ENCODE data around the gene CARS2.
"Not testable (repeated sequence)": the region's sequence is repeated elsewhere in the genome, so short reads cannot be mapped to it uniquely, and the experiment has no call there.

The CARS2 gene

GRCh38 chr13:110705826-110706569 lies at the start of gene CARS2:
TSS of gene CARS2 (minus strand) at chr13:110706116. CDS start at chr13:110706093, 23 bp downstream.
- DNase-seq: peak; percentile 90

GRCh38 chr13:110748271-110748670 lies 42.4 kb upstream of the CARS2 start:
- DNase-seq: no peak

GRCh38 chr13:110746438-110746837 lies 40.5 kb upstream of the CARS2 start:
- no peak for DNase-seq

GRCh38 chr13:110743687-110744086 lies 37.8 kb upstream of the CARS2 start:
- DNase-seq: no peak

- DNase-seq: no peak
These were observed 31.6 kb upstream of the CARS2 start for GRCh38 chr13:110737555-110737954.

GRCh38 chr13:110734561-110734960 lies 28.6 kb upstream of the CARS2 start:
- DNase-seq: no peak

GRCh38 chr13:110731072-110731471 lies 25.2 kb upstream of the CARS2 start:
- DNase-seq: no peak

- peak; percentile 50 for DNase-seq
These were observed 20.8 kb upstream of the CARS2 start for GRCh38 chr13:110726726-110727125.

- not testable (repeated sequence) for DNase-seq
These were observed 20.2 kb upstream of the CARS2 start for GRCh38 chr13:110726153-110726552.

GRCh38 chr13:110723598-110723997 lies 17.7 kb upstream of the CARS2 start:
- DNase-seq: no peak

- DNase-seq: no peak
These were observed 17.1 kb upstream of the CARS2 start for GRCh38 chr13:110722971-110723370.

- DNase-seq: no peak
These were observed 13.3 kb upstream of the CARS2 start for GRCh38 chr13:110719036-110719710.

- no peak for DNase-seq
These were observed 10.3 kb upstream of the CARS2 start for GRCh38 chr13:110716247-110716515.

- peak; percentile 93 for DNase-seq
These were observed 9.7 kb upstream of the CARS2 start for GRCh38 chr13:110715395-110716246.

- DNase-seq: peak; percentile 48
These were observed 9.0 kb upstream of the CARS2 start for GRCh38 chr13:110714797-110715394.

- DNase-seq: peak; percentile 71
These were observed 8.3 kb upstream of the CARS2 start for GRCh38 chr13:110713981-110714796.

- no peak for DNase-seq
These were observed 7.7 kb upstream of the CARS2 start, which contains the start of gene ING1 for GRCh38 chr13:110713642-110713952. TSS of gene ING1 (plus strand) at chr13:110713700. CDS start at chr13:110714150, 450 bp downstream.

GRCh38 chr13:110712849-110713641 lies 7.1 kb upstream of the CARS2 start:
- DNase-seq: peak; percentile 99

GRCh38 chr13:110712081-110712848 lies 6.3 kb upstream of the CARS2 start:
- DNase-seq: peak; percentile 89

GRCh38 chr13:110706570-110707372 lies 855 bp upstream of the CARS2 start:
- no peak for DNase-seq

Measured in activated CD8-positive, alpha-beta memory T cell treated with anti-CD3 and anti-CD28 coated beads, Interleukin-2, amount 50 U/mL, for 4 hours (primary cell).